B cell (primary cell): Measurements from ENCODE around the gene ACP3. TPM values are rescaled to one million over a fixed set of nuclear protein-coding genes. Genes with fewer than 3 reads are reported as not detected.
"Not testable (repeated sequence)": the region's sequence is repeated elsewhere in the genome, so short reads cannot be mapped to it uniquely, and the experiment has no call there.

Experiments used
- ATAC-seq: fragments of 200-7000 bp; cut with Tn5 transposase; one replicate; pipeline ENCODE4 v1.10.0; 2021; ENCODE audit warnings: low read depth, mild to moderate bottlenecking, moderate number of reproducible peaks, moderate library complexity
- CTCF ChIA-PET: fragments of 350-600 bp; sonication (Branson Sonifier 250); formaldehyde crosslinking; loops from one replicate; lab custom pipeline; 2021; ENCODE audit warnings: antibody characterized with exemption, inconsistent platforms; lab: Charles Lee
- POLR2A ChIA-PET: fragments of 350-600 bp; sonication (Branson Sonifier 250); formaldehyde crosslinking; loops from one replicate; lab custom pipeline; 2021; ENCODE audit warnings: antibody characterized with exemption; lab: Charles Lee
- DNase-seq: peaks from one replicate; pipeline ENCODE4 v3.0.0; 2013
- H2AFZ ChIP-seq: 2 replicates; pipeline ENCODE4 v1.6.1; 2012; ENCODE audit warnings: mild to moderate bottlenecking, low read depth, low read length; ENCODE audit not compliant: insufficient read depth, poor library complexity, severe bottlenecking
- H3K27ac ChIP-seq, 2 donors: 1 replicate in 1 of 2; 2 replicates in 1 of 2; pipeline ENCODE4 v1.5.1; 2012 to 2013; ENCODE audit warnings: low read length in 2 of 2, mild to moderate bottlenecking in 2 of 2, moderate library complexity in 1 of 2
- H3K27me3 ChIP-seq, 4 experiments: fragments of 200-600 bp in 1 of 4; sonication (generic) in 1 of 4; replicated peaks in 1 of 4; 1 replicate in 2 of 4; 2 replicates in 2 of 4; pipeline versions ENCODE4 v1.6.1 to v1.7.0; 2013 to 2016; ENCODE audit warnings: low read length in 3 of 4, mild to moderate bottlenecking in 2 of 4, mixed read lengths in 1 of 4, moderate library complexity in 1 of 4; ENCODE audit not compliant: insufficient read depth in 4 of 4, control insufficient read depth in 3 of 4; ENCODE audit errors: control extremely low read depth in 1 of 4
- H3K36me3 ChIP-seq, 2 experiments: replicated peaks in 1 of 2; 1 replicate in 1 of 2; 2 replicates in 1 of 2; pipeline versions ENCODE4 v1.6.1 to v1.7.1; 2013; ENCODE audit warnings: low read length in 1 of 2; ENCODE audit not compliant: insufficient read depth in 2 of 2, control insufficient read depth in 1 of 2; ENCODE audit errors: control extremely low read depth in 1 of 2, extremely low read depth in 1 of 2
- H3K4me1 ChIP-seq, 2 donors: fragments of 200-600 bp in 1 of 2; sonication (generic) in 1 of 2; 1 replicate in 1 of 2; 2 replicates in 1 of 2; pipeline versions ENCODE4 v1.5.1 to v1.6.1; 2013 to 2017; ENCODE audit warnings: low read length in 2 of 2; ENCODE audit not compliant: control insufficient read depth in 2 of 2, insufficient read depth in 2 of 2
- H3K4me2 ChIP-seq: replicated peaks from 2 replicates; pipeline ENCODE3; 2012; ENCODE audit warnings: mild to moderate bottlenecking, low read depth, low read length; ENCODE audit not compliant: poor library complexity, severe bottlenecking
- H3K4me3 ChIP-seq, 5 experiments: fragments of 200-600 bp in 1 of 5; sonication (generic) in 1 of 5; 1 replicate in 3 of 5; 2 replicates in 2 of 5; pipeline versions ENCODE4 v1.5.1 to v1.7.0; 2011 to 2016; ENCODE audit warnings: low read length in 4 of 5, mild to moderate bottlenecking in 4 of 5, low read depth in 2 of 5, control low read depth in 1 of 5, moderate library complexity in 1 of 5; ENCODE audit not compliant: insufficient read depth in 1 of 5; ENCODE audit errors: control extremely low read depth in 1 of 5, extremely low read depth in 1 of 5
- H3K79me2 ChIP-seq: fragments of 200-600 bp; sonication (generic); one replicate; pipeline ENCODE4 v1.6.0; 2016; ENCODE audit warnings: low read length; ENCODE audit not compliant: control insufficient read depth, insufficient read depth
- H3K9ac ChIP-seq: fragments of 200-600 bp; sonication (generic); 2 replicates; pipeline ENCODE4 v1.6.1; 2017; ENCODE audit warnings: mild to moderate bottlenecking, low read length, moderate library complexity
- H3K9me3 ChIP-seq, 3 donors: one replicate each; pipeline versions ENCODE4 v1.6.1 to v1.7.1; 2013; ENCODE audit warnings: low read length in 2 of 3; ENCODE audit not compliant: control insufficient read depth in 2 of 3, insufficient read depth in 1 of 3; ENCODE audit errors: control extremely low read depth in 1 of 3
- H4K20me1 ChIP-seq: 2 replicates; pipeline ENCODE4 v1.6.0; 2012; ENCODE audit warnings: mild to moderate bottlenecking, low read length; ENCODE audit not compliant: insufficient read depth, control insufficient read depth, poor library complexity, severe bottlenecking
- H3K27ac Mint-ChIP-seq: one replicate; pipeline ENCODE4 v1.8.0; 2021; ENCODE audit warnings: mixed read lengths
- H3K27me3 Mint-ChIP-seq: one replicate; pipeline ENCODE4 v1.8.0; 2021; ENCODE audit warnings: mixed read lengths
- H3K4me1 Mint-ChIP-seq: one replicate; pipeline ENCODE4 v1.8.0; 2021; ENCODE audit warnings: mixed read lengths
- H3K4me3 Mint-ChIP-seq: one replicate; pipeline ENCODE4 v1.8.0; 2021; ENCODE audit warnings: mixed read lengths
- H3K9me3 Mint-ChIP-seq: one replicate; pipeline ENCODE4 v1.8.0; 2022; ENCODE audit warnings: mixed read lengths; ENCODE audit not compliant: insufficient read depth
- WGBS: methylation state at CpG from one replicate; pipeline ENCODE4 v1.1.5; 2013; ENCODE audit warnings: missing lambda C conversion rate; ENCODE audit not compliant: insufficient coverage; 5-methylcytosine and 5-hydroxymethylcytosine counted together
- intact Hi-C: fragments of 100-400 bp; cut with micrococcal nuclease; formaldehyde crosslinking; loops from one replicate; pipeline ENCODE4 v1.10.0; 2022
- polyA plus RNA-seq: library from polyadenylated mRNA; depleted of rRNA; stranded (reverse); fragments of >200 nt; gene quantifications from 2 replicates; pipeline ENCODE4 v1.2.3, GENCODE V29; 2012
- total RNA-seq, 2 donors: library from RNA; stranded (reverse); fragments of 120-200 nt in 1 of 2; gene quantifications; 1 replicate in 1 of 2; 2 replicates in 1 of 2; pipeline versions ENCODE4 v1.2.3 to v1.2.4, GENCODE V29; 2013 to 2022

The ACP3 gene
- total and polyA plus RNA-seq, 2 donors (not counting 1 experiment from before 2014, with no cell fraction given): 0.36 to 0.64 TPM

DNA sequence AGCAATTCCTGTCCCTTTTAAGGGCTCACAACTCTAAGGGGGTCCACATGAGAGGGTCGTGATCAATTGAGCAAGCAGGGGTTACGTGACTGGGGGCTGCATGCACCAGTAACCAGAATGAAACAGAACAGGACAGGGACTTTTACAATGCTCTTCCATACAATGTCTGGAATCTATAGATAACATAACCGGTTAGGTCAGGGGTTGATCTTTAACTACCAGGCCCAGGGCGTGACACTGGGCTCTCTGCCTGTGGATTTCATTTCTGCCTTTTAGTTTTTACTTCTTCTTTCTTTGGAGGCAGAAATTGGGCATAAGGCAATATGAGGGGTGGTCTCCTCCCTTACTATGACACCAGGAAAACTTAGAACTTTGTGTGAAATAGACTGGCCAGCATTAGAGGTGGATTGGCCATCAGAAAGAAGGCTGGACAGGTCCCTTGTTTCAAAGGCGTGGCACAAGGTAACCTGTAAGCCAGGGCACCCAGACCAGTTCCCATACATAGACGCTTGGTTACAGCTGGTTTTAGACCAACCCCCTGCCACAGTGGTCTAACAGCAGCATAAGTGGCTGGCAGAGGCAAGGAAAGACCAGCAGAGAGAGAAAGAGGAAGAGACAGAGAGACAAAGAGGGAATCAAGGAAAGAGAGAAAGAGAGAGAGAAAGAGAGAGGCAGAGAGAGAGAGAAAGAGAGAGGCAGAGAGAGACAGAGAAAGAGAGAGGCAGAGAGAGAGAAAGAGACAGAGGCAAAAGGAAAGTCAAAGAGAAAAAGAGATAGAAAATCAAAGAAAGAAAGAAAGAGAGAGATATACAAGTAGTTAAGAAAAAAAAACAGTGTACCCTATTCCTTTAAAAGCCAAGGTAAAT is 13.6 kb upstream of the ACP3 start:
- H3K27me3 ChIP-seq, H3K4me2 ChIP-seq, H3K27ac Mint-ChIP-seq, H3K27me3 Mint-ChIP-seq, H2AFZ ChIP-seq, POLR2A ChIA-PET, H3K4me1 ChIP-seq, H3K4me1 Mint-ChIP-seq, H3K9me3 Mint-ChIP-seq, H3K79me2 ChIP-seq, intact Hi-C loops, H3K27ac ChIP-seq, DNase-seq, H3K4me3 Mint-ChIP-seq, CTCF ChIA-PET, H3K9ac ChIP-seq, ATAC-seq, H3K4me3 ChIP-seq, H3K36me3 ChIP-seq, H4K20me1 ChIP-seq: not testable (repeated sequence)
- peaks cover 0 to 12% (median 0%) of the 10 kb centered on the region in 3 donors for H3K9me3 ChIP-seq
- WGBS: 100% methylated on average over 1 of the region's 6 CpGs

DNA sequence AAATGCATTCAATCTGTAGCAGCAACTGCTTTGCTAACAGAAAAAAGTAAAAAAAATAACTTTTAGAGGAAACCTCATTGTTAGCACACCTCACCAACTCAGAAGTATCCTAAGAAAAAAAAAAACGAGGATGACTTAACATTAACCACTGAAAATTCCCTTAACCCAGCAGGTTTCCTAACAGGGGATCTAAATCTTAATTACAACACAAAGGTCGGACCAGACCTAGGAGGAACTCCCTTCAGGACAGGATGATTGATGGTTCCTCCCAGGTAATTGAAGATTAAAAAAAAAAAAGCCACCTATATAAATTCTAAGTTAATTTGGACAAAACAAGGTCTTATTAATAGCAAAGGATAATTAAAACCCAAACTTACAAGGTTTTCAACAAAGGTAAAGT is 12.9 kb upstream of the ACP3 start:
- H3K9ac ChIP-seq, H3K27me3 ChIP-seq, H3K27me3 Mint-ChIP-seq, H3K4me1 ChIP-seq, DNase-seq, ATAC-seq, H3K9me3 Mint-ChIP-seq, H3K4me3 Mint-ChIP-seq, H4K20me1 ChIP-seq, H3K36me3 ChIP-seq, POLR2A ChIA-PET, H3K4me3 ChIP-seq, CTCF ChIA-PET, H3K4me1 Mint-ChIP-seq, H3K79me2 ChIP-seq, H3K27ac Mint-ChIP-seq, H3K27ac ChIP-seq, H3K4me2 ChIP-seq, H2AFZ ChIP-seq, intact Hi-C loops: not testable (repeated sequence)
- H3K9me3 ChIP-seq: peaks cover 0 to 12% (median 0%) of the 10 kb centered on the region in 3 donors
- no CpG with 5 or more reads among the region's 2 CpGs for WGBS

DNA sequence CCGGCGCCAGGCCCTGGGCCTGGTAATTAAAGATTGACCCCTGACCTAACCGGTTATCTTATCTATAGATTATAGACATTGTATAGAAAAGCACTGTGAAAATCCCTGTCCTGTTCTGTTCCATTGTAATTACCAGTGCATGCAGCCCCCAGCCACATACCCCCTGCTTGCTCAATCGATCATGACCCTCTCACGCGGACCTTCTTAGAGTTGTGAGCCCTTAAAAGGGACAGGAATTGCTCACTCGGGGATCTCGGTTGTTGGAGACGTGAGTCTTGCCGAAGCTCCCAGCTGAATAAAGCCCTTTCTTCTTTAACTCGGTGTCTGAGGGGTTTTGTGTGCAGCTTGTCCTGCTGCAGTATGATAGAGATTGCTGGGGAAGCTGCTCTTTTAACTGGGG is 7.2 kb upstream of the ACP3 start:
- POLR2A ChIA-PET, H3K27me3 Mint-ChIP-seq, H3K79me2 ChIP-seq, H3K36me3 ChIP-seq, H2AFZ ChIP-seq, intact Hi-C loops, ATAC-seq, H3K27me3 ChIP-seq, H3K4me1 Mint-ChIP-seq, H3K4me1 ChIP-seq, H3K9ac ChIP-seq, H3K27ac ChIP-seq, DNase-seq, H3K4me2 ChIP-seq, H3K4me3 ChIP-seq, H4K20me1 ChIP-seq, H3K27ac Mint-ChIP-seq, H3K9me3 ChIP-seq, H3K9me3 Mint-ChIP-seq, CTCF ChIA-PET, H3K4me3 Mint-ChIP-seq: not testable (repeated sequence)
- WGBS: 98% methylated on average over 8 of the region's 11 CpGs
